ENCODE results near the gene MS4A4E. TPM values are rescaled to one million over a fixed set of nuclear protein-coding genes. Genes with fewer than 3 reads are reported as not detected.

MS4A4E gene
- total and polyA plus RNA-seq, 2 of the 8 experiments (the other 6 are each of a cell fraction or from before 2014, with no cell fraction given) = not detected

- no peak for TF ChIP-seq CHD7 (IDR thresholded peaks at IDR 0.05; ENCODE audit: insufficient replicate concordance, low read length)
- no peak for TF ChIP-seq SAP30 (IDR thresholded peaks at IDR 0.05; ENCODE audit: insufficient read depth, insufficient replicate concordance, low read length)
- no peak for TF ChIP-seq NRF1 (IDR thresholded peaks at IDR 0.05; ENCODE audit: low read depth, low read length)
- no peak for TF ChIP-seq PHF8 (conservative IDR thresholded peaks at IDR 0.05; ENCODE audit: low read depth, low read length)
These were observed 81.2 kb downstream of the MS4A4E start (continued) for GRCh38 chr11:60161766-60162165.
